ENCODE results near the gene NACC1. TPM values are rescaled to one million over a fixed set of nuclear protein-coding genes. Genes with fewer than 3 reads are reported as not detected.

Gene NACC1
- total and polyA plus RNA-seq, 2 of the 13 experiments (the other 11 are each of a cell fraction or from before 2014, with no cell fraction given), result 31.8 to 42.3 TPM

DNA sequence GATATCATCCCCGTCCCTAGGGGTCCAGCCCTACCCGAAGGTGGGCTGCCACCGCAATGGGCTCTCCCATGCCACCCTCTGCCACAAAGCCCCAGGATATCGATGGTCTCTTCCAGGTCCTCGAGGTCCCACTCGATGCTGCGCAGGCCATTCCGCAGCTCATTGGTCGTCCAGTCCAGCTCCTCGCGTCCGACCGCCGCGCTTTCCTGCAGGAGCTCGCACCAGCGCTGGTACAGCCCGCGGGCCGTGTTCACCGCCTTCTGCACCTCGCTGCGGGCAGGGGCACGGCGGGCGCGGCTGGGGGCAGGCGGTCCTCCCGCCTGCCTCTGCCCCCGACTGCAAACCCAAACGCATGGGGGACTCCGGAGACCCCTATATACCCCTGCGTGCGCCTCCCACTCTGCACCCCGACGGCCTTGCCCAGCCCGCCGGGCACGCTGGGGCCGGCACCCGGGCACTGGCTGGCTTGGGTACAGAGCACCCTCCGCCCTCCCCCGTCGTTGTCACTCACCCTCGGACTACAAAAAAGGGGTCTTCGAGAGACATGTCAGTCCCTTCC, 31.6 kb downstream of the NACC1 start (continued):
- TF ChIP-seq, protein P1, sequence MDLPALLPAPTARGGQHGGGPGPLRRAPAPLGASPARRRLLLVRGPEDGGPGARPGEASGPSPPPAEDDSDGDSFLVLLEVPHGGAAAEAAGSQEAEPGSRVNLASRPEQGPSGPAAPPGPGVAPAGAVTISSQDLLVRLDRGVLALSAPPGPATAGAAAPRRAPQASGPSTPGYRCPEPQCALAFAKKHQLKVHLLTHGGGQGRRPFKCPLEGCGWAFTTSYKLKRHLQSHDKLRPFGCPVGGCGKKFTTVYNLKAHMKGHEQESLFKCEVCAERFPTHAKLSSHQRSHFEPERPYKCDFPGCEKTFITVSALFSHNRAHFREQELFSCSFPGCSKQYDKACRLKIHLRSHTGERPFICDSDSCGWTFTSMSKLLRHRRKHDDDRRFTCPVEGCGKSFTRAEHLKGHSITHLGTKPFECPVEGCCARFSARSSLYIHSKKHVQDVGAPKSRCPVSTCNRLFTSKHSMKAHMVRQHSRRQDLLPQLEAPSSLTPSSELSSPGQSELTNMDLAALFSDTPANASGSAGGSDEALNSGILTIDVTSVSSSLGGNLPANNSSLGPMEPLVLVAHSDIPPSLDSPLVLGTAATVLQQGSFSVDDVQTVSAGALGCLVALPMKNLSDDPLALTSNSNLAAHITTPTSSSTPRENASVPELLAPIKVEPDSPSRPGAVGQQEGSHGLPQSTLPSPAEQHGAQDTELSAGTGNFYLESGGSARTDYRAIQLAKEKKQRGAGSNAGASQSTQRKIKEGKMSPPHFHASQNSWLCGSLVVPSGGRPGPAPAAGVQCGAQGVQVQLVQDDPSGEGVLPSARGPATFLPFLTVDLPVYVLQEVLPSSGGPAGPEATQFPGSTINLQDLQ (CRISPR knock-in tag; IDR thresholded peaks at IDR 0.05), result peak; percentile 76; the same call in 1 of the 2 replicates
- TF ChIP-seq NFE2 (CRISPR knock-in tag; IDR thresholded peaks at IDR 0.05) (no peak), ZFP90 (CRISPR knock-in tag; IDR thresholded peaks at IDR 0.05; ENCODE audit: borderline replicate concordance) (0 out of 2 replicates have a peak, but pooled peaks have one; percentile 0), ZNF776 (CRISPR knock-in tag; IDR thresholded peaks at IDR 0.05) (no peak), EP300 (IDR thresholded peaks at IDR 0.05; ENCODE audit: low read depth in 2 of 2, low read length in 2 of 2) (no peak), EP300 (CRISPR knock-in tag; IDR thresholded peaks at IDR 0.05; ENCODE audit: borderline replicate concordance) (no peak), SOX13 (IDR thresholded peaks at IDR 0.05) (no peak), SOX13 (CRISPR knock-in tag; conservative IDR thresholded peaks at IDR 0.05 in 1 of 2, IDR thresholded peaks at IDR 0.05 in 1 of 2) (no peak), ZNF530 (CRISPR knock-in tag; IDR thresholded peaks at IDR 0.05; ENCODE audit: low read depth) (no peak), ZSCAN9 (CRISPR knock-in tag; IDR thresholded peaks at IDR 0.05; ENCODE audit: borderline replicate concordance) (no peak; the same call in 1 of the 2 replicates)
- TF ChIP-seq, protein P2, sequence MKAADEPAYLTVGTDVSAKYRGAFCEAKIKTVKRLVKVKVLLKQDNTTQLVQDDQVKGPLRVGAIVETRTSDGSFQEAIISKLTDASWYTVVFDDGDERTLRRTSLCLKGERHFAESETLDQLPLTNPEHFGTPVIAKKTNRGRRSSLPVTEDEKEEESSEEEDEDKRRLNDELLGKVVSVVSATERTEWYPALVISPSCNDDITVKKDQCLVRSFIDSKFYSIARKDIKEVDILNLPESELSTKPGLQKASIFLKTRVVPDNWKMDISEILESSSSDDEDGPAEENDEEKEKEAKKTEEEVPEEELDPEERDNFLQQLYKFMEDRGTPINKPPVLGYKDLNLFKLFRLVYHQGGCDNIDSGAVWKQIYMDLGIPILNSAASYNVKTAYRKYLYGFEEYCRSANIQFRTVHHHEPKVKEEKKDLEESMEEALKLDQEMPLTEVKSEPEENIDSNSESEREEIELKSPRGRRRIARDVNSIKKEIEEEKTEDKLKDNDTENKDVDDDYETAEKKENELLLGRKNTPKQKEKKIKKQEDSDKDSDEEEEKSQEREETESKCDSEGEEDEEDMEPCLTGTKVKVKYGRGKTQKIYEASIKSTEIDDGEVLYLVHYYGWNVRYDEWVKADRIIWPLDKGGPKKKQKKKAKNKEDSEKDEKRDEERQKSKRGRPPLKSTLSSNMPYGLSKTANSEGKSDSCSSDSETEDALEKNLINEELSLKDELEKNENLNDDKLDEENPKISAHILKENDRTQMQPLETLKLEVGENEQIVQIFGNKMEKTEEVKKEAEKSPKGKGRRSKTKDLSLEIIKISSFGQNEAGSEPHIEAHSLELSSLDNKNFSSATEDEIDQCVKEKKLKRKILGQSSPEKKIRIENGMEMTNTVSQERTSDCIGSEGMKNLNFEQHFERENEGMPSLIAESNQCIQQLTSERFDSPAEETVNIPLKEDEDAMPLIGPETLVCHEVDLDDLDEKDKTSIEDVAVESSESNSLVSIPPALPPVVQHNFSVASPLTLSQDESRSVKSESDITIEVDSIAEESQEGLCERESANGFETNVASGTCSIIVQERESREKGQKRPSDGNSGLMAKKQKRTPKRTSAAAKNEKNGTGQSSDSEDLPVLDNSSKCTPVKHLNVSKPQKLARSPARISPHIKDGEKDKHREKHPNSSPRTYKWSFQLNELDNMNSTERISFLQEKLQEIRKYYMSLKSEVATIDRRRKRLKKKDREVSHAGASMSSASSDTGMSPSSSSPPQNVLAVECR (CRISPR knock-in tag; IDR thresholded peaks at IDR 0.05; ENCODE audit: borderline replicate concordance), result no peak
- TF ChIP-seq, protein P3, sequence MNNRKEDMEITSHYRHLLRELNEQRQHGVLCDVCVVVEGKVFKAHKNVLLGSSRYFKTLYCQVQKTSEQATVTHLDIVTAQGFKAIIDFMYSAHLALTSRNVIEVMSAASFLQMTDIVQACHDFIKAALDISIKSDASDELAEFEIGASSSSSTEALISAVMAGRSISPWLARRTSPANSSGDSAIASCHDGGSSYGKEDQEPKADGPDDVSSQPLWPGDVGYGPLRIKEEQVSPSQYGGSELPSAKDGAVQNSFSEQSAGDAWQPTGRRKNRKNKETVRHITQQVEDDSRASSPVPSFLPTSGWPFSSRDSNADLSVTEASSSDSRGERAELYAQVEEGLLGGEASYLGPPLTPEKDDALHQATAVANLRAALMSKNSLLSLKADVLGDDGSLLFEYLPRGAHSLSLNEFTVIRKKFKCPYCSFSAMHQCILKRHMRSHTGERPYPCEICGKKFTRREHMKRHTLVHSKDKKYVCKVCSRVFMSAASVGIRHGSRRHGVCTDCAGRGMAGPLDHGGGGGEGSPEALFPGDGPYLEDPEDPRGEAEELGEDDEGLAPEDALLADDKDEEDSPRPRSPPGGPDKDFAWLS (CRISPR knock-in tag; IDR thresholded peaks at IDR 0.05; ENCODE audit: borderline replicate concordance), result no peak
- TF ChIP-seq, protein P4, sequence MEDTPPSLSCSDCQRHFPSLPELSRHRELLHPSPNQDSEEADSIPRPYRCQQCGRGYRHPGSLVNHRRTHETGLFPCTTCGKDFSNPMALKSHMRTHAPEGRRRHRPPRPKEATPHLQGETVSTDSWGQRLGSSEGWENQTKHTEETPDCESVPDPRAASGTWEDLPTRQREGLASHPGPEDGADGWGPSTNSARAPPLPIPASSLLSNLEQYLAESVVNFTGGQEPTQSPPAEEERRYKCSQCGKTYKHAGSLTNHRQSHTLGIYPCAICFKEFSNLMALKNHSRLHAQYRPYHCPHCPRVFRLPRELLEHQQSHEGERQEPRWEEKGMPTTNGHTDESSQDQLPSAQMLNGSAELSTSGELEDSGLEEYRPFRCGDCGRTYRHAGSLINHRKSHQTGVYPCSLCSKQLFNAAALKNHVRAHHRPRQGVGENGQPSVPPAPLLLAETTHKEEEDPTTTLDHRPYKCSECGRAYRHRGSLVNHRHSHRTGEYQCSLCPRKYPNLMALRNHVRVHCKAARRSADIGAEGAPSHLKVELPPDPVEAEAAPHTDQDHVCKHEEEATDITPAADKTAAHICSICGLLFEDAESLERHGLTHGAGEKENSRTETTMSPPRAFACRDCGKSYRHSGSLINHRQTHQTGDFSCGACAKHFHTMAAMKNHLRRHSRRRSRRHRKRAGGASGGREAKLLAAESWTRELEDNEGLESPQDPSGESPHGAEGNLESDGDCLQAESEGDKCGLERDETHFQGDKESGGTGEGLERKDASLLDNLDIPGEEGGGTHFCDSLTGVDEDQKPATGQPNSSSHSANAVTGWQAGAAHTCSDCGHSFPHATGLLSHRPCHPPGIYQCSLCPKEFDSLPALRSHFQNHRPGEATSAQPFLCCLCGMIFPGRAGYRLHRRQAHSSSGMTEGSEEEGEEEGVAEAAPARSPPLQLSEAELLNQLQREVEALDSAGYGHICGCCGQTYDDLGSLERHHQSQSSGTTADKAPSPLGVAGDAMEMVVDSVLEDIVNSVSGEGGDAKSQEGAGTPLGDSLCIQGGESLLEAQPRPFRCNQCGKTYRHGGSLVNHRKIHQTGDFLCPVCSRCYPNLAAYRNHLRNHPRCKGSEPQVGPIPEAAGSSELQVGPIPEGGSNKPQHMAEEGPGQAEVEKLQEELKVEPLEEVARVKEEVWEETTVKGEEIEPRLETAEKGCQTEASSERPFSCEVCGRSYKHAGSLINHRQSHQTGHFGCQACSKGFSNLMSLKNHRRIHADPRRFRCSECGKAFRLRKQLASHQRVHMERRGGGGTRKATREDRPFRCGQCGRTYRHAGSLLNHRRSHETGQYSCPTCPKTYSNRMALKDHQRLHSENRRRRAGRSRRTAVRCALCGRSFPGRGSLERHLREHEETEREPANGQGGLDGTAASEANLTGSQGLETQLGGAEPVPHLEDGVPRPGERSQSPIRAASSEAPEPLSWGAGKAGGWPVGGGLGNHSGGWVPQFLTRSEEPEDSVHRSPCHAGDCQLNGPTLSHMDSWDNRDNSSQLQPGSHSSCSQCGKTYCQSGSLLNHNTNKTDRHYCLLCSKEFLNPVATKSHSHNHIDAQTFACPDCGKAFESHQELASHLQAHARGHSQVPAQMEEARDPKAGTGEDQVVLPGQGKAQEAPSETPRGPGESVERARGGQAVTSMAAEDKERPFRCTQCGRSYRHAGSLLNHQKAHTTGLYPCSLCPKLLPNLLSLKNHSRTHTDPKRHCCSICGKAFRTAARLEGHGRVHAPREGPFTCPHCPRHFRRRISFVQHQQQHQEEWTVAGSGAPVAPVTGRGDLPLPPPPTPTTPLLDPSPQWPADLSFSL (CRISPR knock-in tag; IDR thresholded peaks at IDR 0.05), result no peak

Data from HepG2 (cell line).